Endodermal cell (in vitro differentiated cells): ENCODE measurements around the gene ELMO2. TPM values are rescaled to one million over a fixed set of nuclear protein-coding genes. Genes with fewer than 3 reads are reported as not detected.
A peak's percentile ranks its signal among the peaks of the same experiment; 100 is the strongest.

Experiments used
- DNase-seq: peaks from one replicate; pipeline ENCODE4 v3.0.0-alpha.2; 2017
- H3K27ac ChIP-seq: 2 replicates; pipeline ENCODE4 v1.5.1; 2013; ENCODE audit warnings: mild to moderate bottlenecking, low read depth, low read length, moderate library complexity
- H3K27me3 ChIP-seq: 2 replicates; pipeline ENCODE4 v1.6.1; 2013; ENCODE audit warnings: mild to moderate bottlenecking, low read length, moderate library complexity; ENCODE audit not compliant: insufficient read depth, control insufficient read depth, poor library complexity, severe bottlenecking
- H3K36me3 ChIP-seq: 2 replicates; pipeline ENCODE4 v1.7.0; 2013; ENCODE audit warnings: mild to moderate bottlenecking, low read length, moderate library complexity; ENCODE audit not compliant: control insufficient read depth, insufficient read depth
- H3K4me1 ChIP-seq: one replicate; pipeline ENCODE4 v1.7.0; 2013; ENCODE audit warnings: low read length; ENCODE audit not compliant: control insufficient read depth, insufficient read depth
- H3K4me3 ChIP-seq: 2 replicates; pipeline ENCODE4 v1.5.1; 2013; ENCODE audit warnings: mild to moderate bottlenecking, low read length, moderate library complexity
- H3K9ac ChIP-seq: 2 replicates; pipeline ENCODE4 v1.6.1; 2013; ENCODE audit warnings: mild to moderate bottlenecking, low read length, moderate library complexity; ENCODE audit not compliant: poor library complexity, severe bottlenecking; ENCODE audit errors: extremely low read depth
- H3K9me3 ChIP-seq: 2 replicates; pipeline ENCODE4 v1.6.1; 2013; ENCODE audit warnings: mild to moderate bottlenecking, low read length, moderate library complexity; ENCODE audit not compliant: control insufficient read depth
- H3K27ac Mint-ChIP-seq: 2 replicates; pipeline ENCODE4 v1.8.0; 2020; ENCODE audit warnings: mixed read lengths
- H3K27me3 Mint-ChIP-seq: 2 replicates; pipeline ENCODE4 v1.8.0; 2021; ENCODE audit warnings: mild to moderate bottlenecking, mixed read lengths; ENCODE audit not compliant: insufficient read depth
- H3K36me3 Mint-ChIP-seq: 2 replicates; pipeline ENCODE4 v1.8.0; 2020; ENCODE audit warnings: low read depth, mixed read lengths
- H3K4me1 Mint-ChIP-seq: 2 replicates; pipeline ENCODE4 v1.8.0; 2020; ENCODE audit warnings: mixed read lengths
- H3K4me3 Mint-ChIP-seq: 2 replicates; pipeline ENCODE4 v1.8.0; 2020; ENCODE audit warnings: mild to moderate bottlenecking, moderate library complexity, mixed read lengths
- H3K9me3 Mint-ChIP-seq: 2 replicates; pipeline ENCODE4 v1.8.0; 2020; ENCODE audit warnings: mild to moderate bottlenecking, mixed read lengths
- CTCF ChIP-seq: fragments of 200-600 bp; sonication (generic); conservative IDR thresholded peaks from 2 replicates; pipeline ENCODE4 v1.5.0; 2021; ENCODE audit warnings: antibody characterized with exemption, mild to moderate bottlenecking
- WGBS, 2 experiments: methylation state at CpG; one replicate each; pipeline versions ENCODE4 v1.1.5 to v1.1.7; 2013; ENCODE audit warnings: missing lambda C conversion rate in 2 of 2, mixed read lengths in 1 of 2; ENCODE audit not compliant: insufficient coverage in 1 of 2, insufficient read length in 1 of 2; 5-methylcytosine and 5-hydroxymethylcytosine counted together
- total RNA-seq, 2 donors: library from RNA; stranded (reverse); fragmentation: NEBNext Ultra II Directional in 1 of 2; extraction: Animal tissue kit (Norgen Biotek cat#: 25700) in 1 of 2; gene quantifications; 2 replicates in 1 of 2; 3 replicates in 1 of 2; pipeline ENCODE4 v1.2.1, GENCODE V29; 2021

Gene ELMO2
- total RNA-seq, 2 donors from 2014 or later = 44.8 to 52.8 TPM

GRCh38 chr20:46401478-46401860 lies 4.9 kb downstream of the ELMO2 start:
- Histone ChIP-seq H3K27me3 (no peaks in the 10 kb centered on the region), H3K36me3 (peaks cover 38% of the 10 kb centered on the region), H3K9ac (no peak overlapping the region), H3K27ac (no peak overlapping the region), H3K9me3 (no peaks in the 10 kb centered on the region), H3K4me3 (peak overlapping the region; percentile 12), H3K4me1 (peaks cover 25% of the 10 kb centered on the region)
- WGBS, 2 experiments = 92 to 93% methylated on average over 2 of the region's 2 CpGs
- no peak for TF ChIP-seq CTCF
- no peaks in the 10 kb centered on the region for H3K27me3 Mint-ChIP-seq
- H3K4me1 Mint-ChIP-seq = peaks cover 35% of the 10 kb centered on the region
- no peak for DNase-seq
- peaks cover 8% of the 10 kb centered on the region for H3K36me3 Mint-ChIP-seq
- no peak overlapping the region for H3K4me3 Mint-ChIP-seq
- H3K9me3 Mint-ChIP-seq = no peaks in the 10 kb centered on the region
- H3K27ac Mint-ChIP-seq = peak overlapping the region; percentile 24

- WGBS, 2 experiments = 64 to 80% methylated on average over 2 to 6 of the region's 6 CpGs
- Mint-ChIP-seq H3K27ac (peak overlapping the region; percentile 79), H3K4me1 (peaks cover 35% of the 10 kb centered on the region), H3K9me3 (no peaks in the 10 kb centered on the region), H3K4me3 (no peak overlapping the region), H3K27me3 (no peaks in the 10 kb centered on the region), H3K36me3 (peaks cover 8% of the 10 kb centered on the region)
- peak overlapping the region; percentile 53 for H3K4me3 ChIP-seq
- H3K27ac ChIP-seq = no peak overlapping the region
- peaks cover 41% of the 10 kb centered on the region for H3K36me3 ChIP-seq
- peak; percentile 57 for DNase-seq
- H3K9me3 ChIP-seq = no peaks in the 10 kb centered on the region
- no peak for TF ChIP-seq CTCF
- H3K4me1 ChIP-seq = peaks cover 25% of the 10 kb centered on the region
- no peaks in the 10 kb centered on the region for H3K27me3 ChIP-seq
- H3K9ac ChIP-seq = no peak overlapping the region
Observed at GRCh38 chr20:46400828-46401477, 5.5 kb downstream of the ELMO2 start.

GRCh38 chr20:46400253-46400652 lies 6.2 kb downstream of the ELMO2 start:
- H3K9ac ChIP-seq = no peak overlapping the region
- Mint-ChIP-seq H3K9me3 (no peaks in the 10 kb centered on the region), H3K4me1 (peaks cover 32% of the 10 kb centered on the region), H3K36me3 (peaks cover 15% of the 10 kb centered on the region), H3K27me3 (no peaks in the 10 kb centered on the region), H3K27ac (peak overlapping the region; percentile 79), H3K4me3 (no peak overlapping the region)
- no peak overlapping the region for H3K27ac ChIP-seq
- H3K4me3 ChIP-seq = peak overlapping the region; percentile 53
- peak; percentile 5 for DNase-seq
- H3K36me3 ChIP-seq = peaks cover 48% of the 10 kb centered on the region
- no peaks in the 10 kb centered on the region for H3K9me3 ChIP-seq
- peaks cover 25% of the 10 kb centered on the region for H3K4me1 ChIP-seq
- no peak for TF ChIP-seq CTCF
- no peaks in the 10 kb centered on the region for H3K27me3 ChIP-seq
- whole genome bisulfite sequencing, 2 experiments = 59 to 86% methylated on average over 1 to 3 of the region's 4 CpGs
